ENCODE measurements around the gene RUSF1. TPM values are rescaled to one million over a fixed set of nuclear protein-coding genes. Genes with fewer than 3 reads are reported as not detected.
"Not testable (repeated sequence)": the region's sequence is repeated elsewhere in the genome, so short reads cannot be mapped to it uniquely, and the experiment has no call there.

The RUSF1 gene
- total and polyA plus RNA-seq, 4 experiments from 2014 or later = 16.3 to 110 (median 61.7) TPM

DNA sequence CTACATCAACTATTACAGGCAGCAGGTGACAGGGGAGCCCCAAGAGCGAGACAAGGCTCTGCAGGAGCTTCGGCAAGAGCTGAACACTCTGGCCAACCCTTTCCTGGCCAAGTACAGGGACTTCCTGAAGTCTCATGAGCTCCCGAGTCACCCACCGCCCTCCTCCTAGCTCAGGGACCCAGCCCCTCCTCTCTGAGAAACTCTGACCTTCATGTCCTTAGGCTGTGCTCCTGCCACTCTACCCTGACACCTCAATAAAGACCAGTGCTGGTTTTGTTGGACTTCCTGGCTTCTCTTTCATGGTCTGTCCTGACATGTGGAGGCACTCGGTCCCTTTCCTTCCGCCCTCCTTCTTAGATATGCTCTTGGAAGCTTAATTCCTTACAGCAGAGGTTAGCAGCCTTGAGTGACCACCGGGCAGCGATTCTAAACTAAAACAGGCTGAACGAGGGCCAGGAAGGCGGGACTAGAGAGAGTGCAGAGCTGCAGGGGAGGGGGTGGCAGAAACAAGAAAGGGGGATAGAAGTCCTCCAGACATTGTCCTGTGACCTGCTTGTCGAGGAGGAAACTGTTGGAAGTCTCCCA lies 20.4 kb upstream of the RUSF1 start:
- DNase-seq = no peak
- Mint-ChIP-seq H3K4me1 (peaks cover 0 to 12% (median 5%) of the 10 kb centered on the region in 4 donors), H3K4me3 (peak overlapping the region in 1 of 8 donors; percentile 17), H3K27ac (no peak overlapping the region), H3K27me3 (peaks cover 15 to 18% of the 10 kb centered on the region in 2 donors), H3K36me3 (no peaks in the 10 kb centered on the region), H3K9me3 (no peaks in the 10 kb centered on the region)
- Histone ChIP-seq H3K4me3 (ENCODE audit: low read length in 2 of 2) (no peak overlapping the region), H3K9me3 (ENCODE audit: control insufficient read depth in 1 of 2, low read length in 2 of 2) (no peaks in the 10 kb centered on the region), H3K27me3 (ENCODE audit: insufficient read depth, low read length) (peaks cover 11% of the 10 kb centered on the region), H3K27ac (ENCODE audit: low read depth, low read length) (no peak overlapping the region), H3K36me3 (ENCODE audit: insufficient read depth, low read length) (no peaks in the 10 kb centered on the region), H3K4me1 (ENCODE audit: insufficient read depth, low read length) (no peaks in the 10 kb centered on the region)
- CTCF ChIA-PET (ENCODE audit: partially characterized antibody) = no interaction called here
- POLR2A ChIA-PET (ENCODE audit: partially characterized antibody) = interaction anchor here (2.0 kb wide), 1 partner anchor 20 kb away, joined by 5 read pairs; the partner anchor contains the start of gene RUSF1
- intact Hi-C loops (cut with micrococcal nuclease) = no loop called here

DNA sequence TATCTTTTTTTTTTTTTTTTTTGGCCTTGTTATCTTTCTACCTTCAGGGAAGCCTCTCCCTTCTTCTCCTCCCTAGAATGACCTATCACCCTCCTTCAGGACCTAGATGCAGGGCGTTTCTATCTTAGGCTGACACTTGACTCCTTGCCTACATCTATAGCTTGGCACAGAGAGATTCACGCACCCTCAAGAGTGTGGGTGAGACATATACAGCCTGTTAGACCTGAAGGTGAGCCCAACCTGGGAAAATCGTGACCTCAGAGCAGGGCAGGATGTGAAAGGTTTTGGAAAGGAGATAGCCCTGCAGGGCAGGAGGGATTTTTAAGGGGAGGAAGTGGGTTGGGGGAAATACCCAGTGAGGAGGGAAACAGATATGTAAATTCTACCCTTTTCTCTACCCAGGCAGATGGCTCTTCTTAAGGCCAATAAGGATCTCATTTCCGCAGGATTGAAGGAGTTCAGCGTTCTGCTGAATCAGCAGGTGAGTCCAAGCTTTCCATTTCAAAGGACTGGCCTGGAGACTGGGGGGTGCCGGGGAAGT lies 19.6 kb upstream of the RUSF1 start, which contains the start of gene AHSP:
AHSP (plus strand) TSS at position 167 of the 541 bp plus-strand sequence; CDS start at position 407, 240 bp downstream.
- peak within 1 kb of the TSS in 1 of 8 donors; percentile 28 for H3K4me3 Mint-ChIP-seq
- peaks cover 12 to 14% of the 10 kb centered on the region in 2 donors for H3K27me3 Mint-ChIP-seq
- H3K36me3 Mint-ChIP-seq = no peaks in the 10 kb centered on the region
- peaks cover 0 to 12% (median 5%) of the 10 kb centered on the region in 4 donors for H3K4me1 Mint-ChIP-seq
- no peaks in the 10 kb centered on the region for H3K36me3 ChIP-seq (ENCODE audit: insufficient read depth, low read length)
- no peak within 1 kb of the TSS for H3K27ac ChIP-seq (ENCODE audit: low read depth, low read length)
- no peaks in the 10 kb centered on the region for H3K9me3 ChIP-seq (ENCODE audit: control insufficient read depth in 1 of 2, low read length in 2 of 2)
- no peak within 1 kb of the TSS for H3K4me3 ChIP-seq (ENCODE audit: low read length in 2 of 2)
- intact Hi-C loops (cut with micrococcal nuclease) = no loop called here
- no peaks in the 10 kb centered on the region for H3K4me1 ChIP-seq (ENCODE audit: insufficient read depth, low read length)
- no peaks in the 10 kb centered on the region for H3K9me3 Mint-ChIP-seq
- H3K27me3 ChIP-seq (ENCODE audit: insufficient read depth, low read length) = peaks cover 11% of the 10 kb centered on the region
- ChIA-PET CTCF (ENCODE audit: partially characterized antibody) (no interaction called here), POLR2A (ENCODE audit: partially characterized antibody) (interaction anchor here (2.0 kb wide), 1 partner anchor 19 kb away, joined by 5 read pairs; the partner anchor contains the start of gene RUSF1)
- no peak for DNase-seq
- H3K27ac Mint-ChIP-seq = no peak within 1 kb of the TSS

DNA sequence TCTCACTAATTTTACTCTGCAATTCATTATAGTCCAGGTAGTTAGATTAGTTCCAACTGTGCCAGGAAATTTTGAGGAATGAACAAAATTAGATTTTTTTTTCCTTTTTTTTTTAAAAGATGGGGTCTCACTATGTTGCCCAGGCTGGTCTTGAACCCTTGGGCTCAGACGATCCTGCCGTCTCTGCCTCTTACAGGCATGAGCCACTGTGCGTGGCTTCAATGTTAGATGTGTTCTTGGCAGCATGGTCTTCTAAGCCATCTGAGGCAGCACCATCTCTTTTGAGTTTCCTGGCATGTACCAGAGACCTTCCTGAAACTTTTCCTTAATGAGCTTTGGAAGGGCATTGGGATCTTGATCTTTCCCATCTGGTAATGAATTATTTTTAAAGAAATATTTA lies 16.9 kb upstream of the RUSF1 start:
- POLR2A ChIA-PET (ENCODE audit: partially characterized antibody) = no interaction called here

DNA sequence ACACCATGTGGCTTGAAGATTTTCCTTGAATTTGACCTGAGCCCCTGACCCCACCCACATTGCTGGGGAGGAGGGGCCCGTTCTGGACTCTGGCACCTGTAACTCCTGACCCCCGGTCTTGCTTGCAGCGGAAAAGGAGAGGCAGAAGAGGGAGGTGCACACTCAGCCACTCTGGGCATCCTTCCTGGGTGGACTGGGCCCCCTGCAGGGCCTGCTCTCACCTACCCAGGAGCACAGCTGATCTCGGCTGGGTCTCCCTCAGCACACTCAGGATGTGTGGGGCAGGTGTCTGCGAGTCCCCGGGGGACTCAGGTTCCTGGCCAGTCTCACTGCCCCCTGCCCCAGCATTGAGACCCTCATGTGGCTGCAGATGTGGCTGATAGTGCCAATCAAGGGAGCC lies 15.6 kb upstream of the RUSF1 start:
- POLR2A ChIA-PET (ENCODE audit: partially characterized antibody); H3K4me1 ChIP-seq (ENCODE audit: insufficient read depth, low read length); H3K9me3 Mint-ChIP-seq; H3K4me1 Mint-ChIP-seq; H3K9me3 ChIP-seq (ENCODE audit: control insufficient read depth in 1 of 2, low read length in 2 of 2); H3K4me3 ChIP-seq (ENCODE audit: low read length in 2 of 2); intact Hi-C loops (cut with micrococcal nuclease); H3K27me3 ChIP-seq (ENCODE audit: insufficient read depth, low read length); H3K36me3 Mint-ChIP-seq; CTCF ChIA-PET (ENCODE audit: partially characterized antibody); H3K4me3 Mint-ChIP-seq; H3K27ac Mint-ChIP-seq; H3K27ac ChIP-seq (ENCODE audit: low read depth, low read length); DNase-seq; H3K36me3 ChIP-seq (ENCODE audit: insufficient read depth, low read length); H3K27me3 Mint-ChIP-seq: not testable (repeated sequence)

More for the DNA sequence above, 16.9 kb upstream of the RUSF1 start:
- Mint-ChIP-seq H3K4me1 (peaks cover 0 to 10% (median 5%) of the 10 kb centered on the region in 4 donors), H3K27me3 (peaks cover 12 to 14% of the 10 kb centered on the region in 2 donors), H3K4me3 (no peak overlapping the region), H3K9me3 (no peaks in the 10 kb centered on the region), H3K27ac (no peak overlapping the region), H3K36me3 (no peaks in the 10 kb centered on the region)
- Histone ChIP-seq H3K27ac (ENCODE audit: low read depth, low read length) (no peak overlapping the region), H3K36me3 (ENCODE audit: insufficient read depth, low read length) (no peaks in the 10 kb centered on the region), H3K4me3 (ENCODE audit: low read length in 2 of 2) (no peak overlapping the region), H3K9me3 (ENCODE audit: control insufficient read depth in 1 of 2, low read length in 2 of 2) (no peaks in the 10 kb centered on the region), H3K4me1 (ENCODE audit: insufficient read depth, low read length) (no peaks in the 10 kb centered on the region), H3K27me3 (ENCODE audit: insufficient read depth, low read length) (peaks cover 11% of the 10 kb centered on the region)
- intact Hi-C loops (cut with micrococcal nuclease) = no loop called here
- DNase-seq = no peak
- CTCF ChIA-PET (ENCODE audit: partially characterized antibody) = no interaction called here

DNA sequence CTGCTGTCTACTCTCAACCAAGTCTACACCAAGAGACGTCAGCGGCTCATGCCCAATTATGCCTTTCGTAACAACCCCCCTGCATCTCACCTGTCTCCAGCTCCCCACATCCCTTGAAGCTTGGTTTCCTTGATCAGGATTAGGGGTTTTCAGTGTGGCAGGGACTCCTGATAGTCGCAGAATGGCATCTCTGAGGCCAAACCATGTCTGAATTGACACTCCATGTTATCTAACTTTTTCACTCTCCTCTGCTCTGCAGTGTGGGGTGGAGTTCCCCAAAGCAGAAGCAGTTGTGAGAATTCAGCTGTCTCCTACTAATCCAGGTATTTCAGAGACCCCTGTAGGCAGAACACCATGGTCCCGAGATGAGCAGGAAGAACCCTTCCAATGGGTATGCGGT lies 13.9 kb upstream of the RUSF1 start:
- H3K4me1 ChIP-seq (ENCODE audit: insufficient read depth, low read length) = no peaks in the 10 kb centered on the region
- Mint-ChIP-seq H3K36me3 (peaks cover 0 to 8% of the 10 kb centered on the region in 2 donors), H3K4me1 (no peaks in the 10 kb centered on the region), H3K9me3 (peaks cover 0 to 12% (median 7%) of the 10 kb centered on the region in 8 donors), H3K27ac (no peak overlapping the region), H3K4me3 (no peak overlapping the region), H3K27me3 (peaks cover 0 to 3% of the 10 kb centered on the region in 2 donors)
- H3K9me3 ChIP-seq (ENCODE audit: control insufficient read depth in 1 of 2, low read length in 2 of 2) = no peaks in the 10 kb centered on the region
- ChIA-PET CTCF (ENCODE audit: partially characterized antibody) (interaction anchor here (0.7 kb wide), 1 partner anchor 189 kb away, joined by 3 read pairs; no protein-coding TSS in a partner anchor), POLR2A (ENCODE audit: partially characterized antibody) (no interaction called here)
- H3K27ac ChIP-seq (ENCODE audit: low read depth, low read length) = no peak overlapping the region
- no peak overlapping the region for H3K4me3 ChIP-seq (ENCODE audit: low read length in 2 of 2)
- H3K27me3 ChIP-seq (ENCODE audit: insufficient read depth, low read length) = no peaks in the 10 kb centered on the region
- H3K36me3 ChIP-seq (ENCODE audit: insufficient read depth, low read length) = no peaks in the 10 kb centered on the region
- intact Hi-C loops (cut with micrococcal nuclease) = no loop called here
- no peak for DNase-seq

DNA sequence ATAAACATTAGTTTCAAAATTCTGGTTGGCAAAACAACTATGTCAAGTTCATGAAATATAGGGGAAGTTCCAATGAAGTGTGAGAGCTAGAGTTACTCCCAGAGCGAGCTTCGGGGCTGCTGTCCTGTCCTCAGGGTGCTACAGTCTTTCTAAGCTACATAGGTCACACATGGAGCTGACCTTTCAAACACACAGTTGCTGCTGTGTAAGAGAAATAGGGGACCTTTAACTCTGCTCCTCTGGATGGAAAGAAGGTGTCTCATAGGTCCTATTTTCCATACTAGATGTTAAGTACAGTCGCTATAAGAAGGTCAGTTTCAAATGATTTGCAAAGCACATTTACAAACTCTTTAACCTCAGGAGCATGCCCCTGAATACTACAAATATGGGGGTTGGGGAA lies 13.2 kb upstream of the RUSF1 start:
- Histone ChIP-seq H3K4me3 (ENCODE audit: low read length in 2 of 2) (no peak overlapping the region), H3K4me1 (ENCODE audit: insufficient read depth, low read length) (no peaks in the 10 kb centered on the region), H3K36me3 (ENCODE audit: insufficient read depth, low read length) (no peaks in the 10 kb centered on the region), H3K27ac (ENCODE audit: low read depth, low read length) (no peak overlapping the region), H3K27me3 (ENCODE audit: insufficient read depth, low read length) (no peaks in the 10 kb centered on the region), H3K9me3 (ENCODE audit: control insufficient read depth in 1 of 2, low read length in 2 of 2) (no peaks in the 10 kb centered on the region)
- DNase-seq = no peak
- ChIA-PET CTCF (ENCODE audit: partially characterized antibody) (interaction anchor here (0.7 kb wide), 1 partner anchor 190 kb away, joined by 3 read pairs; no protein-coding TSS in a partner anchor), POLR2A (ENCODE audit: partially characterized antibody) (no interaction called here)
- Mint-ChIP-seq H3K4me1 (no peaks in the 10 kb centered on the region), H3K27ac (no peak overlapping the region), H3K9me3 (peaks cover 0 to 14% (median 8%) of the 10 kb centered on the region in 8 donors), H3K36me3 (peaks cover 0 to 10% of the 10 kb centered on the region in 2 donors), H3K27me3 (peaks cover 0 to 6% of the 10 kb centered on the region in 2 donors), H3K4me3 (no peak overlapping the region)
- intact Hi-C loops (cut with micrococcal nuclease) = no loop called here

DNA sequence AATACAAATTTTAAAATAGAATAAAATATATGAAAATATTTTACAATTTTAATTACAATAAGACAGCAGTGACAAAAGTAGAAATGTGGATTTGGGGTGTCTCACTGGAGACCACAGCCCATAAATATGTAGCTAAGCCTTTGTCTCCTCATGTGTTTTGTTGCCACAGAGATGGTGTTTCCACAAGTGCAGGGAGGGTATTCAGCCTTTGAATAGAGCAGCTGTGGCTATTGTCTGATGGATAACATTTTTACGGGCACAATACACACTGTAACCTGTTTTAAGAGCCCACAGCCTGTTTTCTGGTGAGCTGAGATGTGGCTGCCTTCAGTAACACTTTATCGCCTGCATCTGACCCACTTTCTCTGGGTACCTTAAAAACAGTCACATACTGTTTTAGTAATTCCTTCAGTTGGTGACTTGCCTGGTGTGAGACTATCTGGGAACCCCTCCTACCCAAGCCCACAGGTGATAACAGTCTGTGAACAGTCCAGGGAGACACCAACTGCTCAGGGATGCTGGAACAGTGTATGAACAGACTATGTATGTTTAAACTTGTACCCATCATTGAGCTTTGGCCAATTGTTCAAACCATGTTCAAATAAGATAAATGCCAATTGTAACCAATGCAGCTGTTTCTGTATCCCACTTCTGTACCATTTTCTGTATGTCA lies 11.7 kb upstream of the RUSF1 start:
- Mint-ChIP-seq H3K36me3 (peaks cover 0 to 10% of the 10 kb centered on the region in 2 donors), H3K4me1 (no peaks in the 10 kb centered on the region), H3K4me3 (no peak overlapping the region), H3K27ac (no peak overlapping the region), H3K9me3 (peaks cover 0 to 14% (median 8%) of the 10 kb centered on the region in 8 donors), H3K27me3 (peaks cover 0 to 8% of the 10 kb centered on the region in 2 donors)
- Histone ChIP-seq H3K27ac (ENCODE audit: low read depth, low read length) (no peak overlapping the region), H3K4me1 (ENCODE audit: insufficient read depth, low read length) (no peaks in the 10 kb centered on the region), H3K27me3 (ENCODE audit: insufficient read depth, low read length) (no peaks in the 10 kb centered on the region), H3K4me3 (ENCODE audit: low read length in 2 of 2) (no peak overlapping the region), H3K36me3 (ENCODE audit: insufficient read depth, low read length) (no peaks in the 10 kb centered on the region), H3K9me3 (ENCODE audit: control insufficient read depth in 1 of 2, low read length in 2 of 2) (no peaks in the 10 kb centered on the region)
- intact Hi-C loops (cut with micrococcal nuclease) = no loop called here
- ChIA-PET CTCF (ENCODE audit: partially characterized antibody) (no interaction called here), POLR2A (ENCODE audit: partially characterized antibody) (no interaction called here)
- DNase-seq = no peak

Data from CD4-positive, alpha-beta memory T cell (primary cell).